Upper lobe of left lung (tissue), 4 donors: ENCODE data around the gene MAGI2.

Experiments used
- CTCF ChIP-seq, 6 experiments: fragments of 450-650 bp in 4 of 6; fragments of 200-600 bp in 2 of 6; sonication (generic) in 2 of 6; IDR thresholded peaks; one replicate each; pipeline ENCODE4 v1.5.1; 2016 to 2019; ENCODE audit warnings: antibody characterized with exemption in 6 of 6
- POLR2A ChIP-seq, 4 donors: fragments of 450-650 bp; IDR thresholded peaks; one replicate each; pipeline ENCODE4 v1.5.1; 2016 to 2017; ENCODE audit warnings: antibody characterized with exemption in 4 of 4, mild to moderate bottlenecking in 2 of 4
- POLR2AphosphoS5 ChIP-seq, 2 donors: sonication (generic); formaldehyde crosslinking; IDR thresholded peaks; one replicate each; pipeline ENCODE4 v1.5.1; 2017; ENCODE audit warnings: antibody characterized with exemption in 2 of 2

- TF ChIP-seq CTCF (IDR thresholded peaks at IDR 0.05) (no peak), POLR2A (IDR thresholded peaks at IDR 0.05) (no peak), POLR2AphosphoS5 (IDR thresholded peaks at IDR 0.05) (no peak)
These were observed 1327.6 kb downstream of the MAGI2 start for GRCh38 chr7:78125884-78126283.
